ENCODE results near the gene TRUB2. TPM values are rescaled to one million over a fixed set of nuclear protein-coding genes. Genes with fewer than 3 reads are reported as not detected.

The TRUB2 gene
- total RNA-seq, 1 experiment from 2014 or later, result 22.5 TPM

GRCh38 chr9:128262687-128263086 lies 59.6 kb downstream of the TRUB2 start:
- TF ChIP-seq TCF7L2 (IDR thresholded peaks at IDR 0.05; ENCODE audit: low read depth, low read length), result no peak
- no peak for TF ChIP-seq SIN3A (IDR thresholded peaks at IDR 0.05; ENCODE audit: borderline replicate concordance, insufficient read depth, low read depth, low read length)
- TF ChIP-seq REST (IDR thresholded peaks at IDR 0.05; ENCODE audit: insufficient read depth in 1 of 2, low read depth in 2 of 2, low read length in 1 of 2), result no peak
- TF ChIP-seq CTCF (IDR thresholded peaks at IDR 0.05), result no peak
- no peak for TF ChIP-seq POLR2AphosphoS5 (IDR thresholded peaks at IDR 0.05; ENCODE audit: low read depth, low read length)
- CTCF ChIA-PET, result no interaction called here
- Histone ChIP-seq H3K27me3 (ENCODE audit: control insufficient read depth, insufficient read depth, low read length) (no peaks in the 10 kb centered on the region), H3K4me1 (ENCODE audit: control insufficient read depth, insufficient read depth, low read length) (no peaks in the 10 kb centered on the region), H3K27ac (ENCODE audit: low read length) (no peak overlapping the region), H3K4me3 (ENCODE audit: low read depth in 2 of 2, low read length in 2 of 2) (no peak overlapping the region), H3K36me3 (ENCODE audit: control insufficient read depth, insufficient read depth, low read length) (no peaks in the 10 kb centered on the region), H3K9me3 (ENCODE audit: control insufficient read depth, insufficient read depth, low read depth, low read length) (no peaks in the 10 kb centered on the region)
- in situ Hi-C loops (cut with HindIII; ENCODE audit: low pct_unique_long_range_greater_than_20kb, low sequenced_read_pairs), result no loop called here
- intact Hi-C loops (cut with micrococcal nuclease; ENCODE audit: unreplicated experiment), result no loop called here
- POLR2A ChIA-PET, result interaction anchor here (0.6 kb wide), 1 partner anchor 88 kb away, joined by 4 read pairs; no protein-coding TSS in a partner anchor
- BruUV-seq (replicated peaks), result no TSS peak
- ATAC-seq, result no peak
- DNase-seq (ENCODE audit: low read depth, low spot score), result no peak

GRCh38 chr9:128260340-128260739 lies 61.9 kb downstream of the TRUB2 start:
- POLR2A ChIA-PET, result no interaction called here
- H3K4me3 ChIP-seq (ENCODE audit: low read depth in 2 of 2, low read length in 2 of 2), result no peak overlapping the region
- intact Hi-C loops (cut with micrococcal nuclease; ENCODE audit: unreplicated experiment) (no loop called here), in situ Hi-C loops (cut with HindIII; ENCODE audit: low pct_unique_long_range_greater_than_20kb, low sequenced_read_pairs) (no loop called here)
- H3K36me3 ChIP-seq (ENCODE audit: control insufficient read depth, insufficient read depth, low read length), result no peaks in the 10 kb centered on the region
- no peak overlapping the region for H3K27ac ChIP-seq (ENCODE audit: low read length)
- no peak for DNase-seq (ENCODE audit: low read depth, low spot score)
- no peaks in the 10 kb centered on the region for H3K4me1 ChIP-seq (ENCODE audit: control insufficient read depth, insufficient read depth, low read length)
- H3K9me3 ChIP-seq (ENCODE audit: control insufficient read depth, insufficient read depth, low read depth, low read length), result no peaks in the 10 kb centered on the region
- CTCF ChIA-PET, result interaction anchor here (0.5 kb wide), 1 partner anchor 232 kb away, joined by 8 read pairs; no protein-coding TSS in a partner anchor
- TF ChIP-seq TCF7L2 (IDR thresholded peaks at IDR 0.05; ENCODE audit: low read depth, low read length) (no peak), REST (IDR thresholded peaks at IDR 0.05; ENCODE audit: insufficient read depth in 1 of 2, low read depth in 2 of 2, low read length in 1 of 2) (no peak), POLR2AphosphoS5 (IDR thresholded peaks at IDR 0.05; ENCODE audit: low read depth, low read length) (no peak), CTCF (IDR thresholded peaks at IDR 0.05) (no peak), SIN3A (IDR thresholded peaks at IDR 0.05; ENCODE audit: borderline replicate concordance, insufficient read depth, low read depth, low read length) (no peak)
- ATAC-seq, result no peak
- H3K27me3 ChIP-seq (ENCODE audit: control insufficient read depth, insufficient read depth, low read length), result no peaks in the 10 kb centered on the region
- no TSS peak for BruUV-seq (replicated peaks)

All from Panc1 (cell line).